Measurements from ENCODE around the gene MPHOSPH10.
"Not testable (repeated sequence)": the region's sequence is repeated elsewhere in the genome, so short reads cannot be mapped to it uniquely, and the experiment has no call there.

MPHOSPH10 gene

GRCh38 chr2:71122387-71123298, 7.8 kb upstream of the MPHOSPH10 start:
- DNase-seq (ENCODE audit: low read depth, low spot score), result no peak

- DNase-seq (ENCODE audit: low read depth, low spot score), result no peak
These were observed 4.7 kb upstream of the MPHOSPH10 start for GRCh38 chr2:71125506-71126294.

GRCh38 chr2:71126957-71127356, 3.5 kb upstream of the MPHOSPH10 start:
- no peak for DNase-seq (ENCODE audit: low read depth, low spot score)

DNA sequence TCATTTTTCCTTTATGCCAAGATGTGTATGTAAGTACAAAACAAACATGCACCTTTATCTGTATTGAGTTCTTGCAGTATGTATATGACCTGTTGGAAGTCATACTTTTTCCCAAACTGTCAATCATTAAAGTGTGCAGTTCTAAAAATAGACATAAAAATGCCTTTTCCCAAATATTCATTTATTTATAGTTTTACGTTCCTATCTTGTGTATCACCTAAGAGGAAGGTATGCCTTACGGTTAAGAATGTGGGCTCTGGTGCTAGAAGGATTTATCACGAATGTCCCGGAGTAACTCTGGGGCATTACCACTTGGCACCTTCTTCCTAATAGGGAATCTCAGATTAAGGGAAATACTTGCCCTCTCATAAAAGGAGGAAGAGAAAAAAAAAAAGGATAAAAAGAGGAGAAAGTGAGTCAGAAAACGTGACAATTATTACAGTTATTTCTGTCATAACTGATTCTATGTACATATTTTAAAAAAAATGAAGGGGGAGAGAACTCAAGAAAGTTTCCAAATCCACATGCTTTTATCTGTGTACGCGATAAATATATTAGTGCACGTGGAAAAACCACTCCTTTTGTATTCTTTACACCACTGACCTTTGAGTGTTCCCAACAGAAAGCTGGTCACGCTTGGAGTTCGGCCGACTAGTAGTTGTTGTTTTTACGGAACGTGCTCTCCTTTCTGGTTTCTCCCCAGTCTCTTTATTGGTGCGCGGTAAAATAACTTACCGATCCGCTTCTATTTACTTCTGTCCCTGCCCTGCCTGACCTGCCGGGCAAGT, 1.1 kb upstream of the MPHOSPH10 start:
- no peak for DNase-seq (ENCODE audit: low read depth, low spot score)

GRCh38 chr2:71129902-71130151, 607 bp upstream of the MPHOSPH10 start:
- DNase-seq (ENCODE audit: low read depth, low spot score), result peak; percentile 41

DNA sequence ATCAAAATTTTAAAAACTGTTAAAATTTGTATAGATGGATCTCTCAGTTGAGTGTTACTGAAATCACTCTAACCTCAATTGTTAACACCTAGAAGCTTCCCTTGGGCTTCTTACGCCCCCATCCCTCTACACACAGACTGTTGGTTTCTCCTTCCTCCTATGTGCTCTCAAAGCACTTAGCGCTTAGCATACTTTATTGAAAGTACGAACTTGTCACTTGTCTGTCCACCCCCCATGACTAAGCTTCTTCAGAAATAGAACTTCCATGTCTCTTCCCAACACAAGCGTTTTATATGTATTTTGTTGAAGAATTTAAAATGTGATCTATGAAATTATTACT, 441 bp downstream of the MPHOSPH10 start:
- no peak for DNase-seq (ENCODE audit: low read depth, low spot score)

DNA sequence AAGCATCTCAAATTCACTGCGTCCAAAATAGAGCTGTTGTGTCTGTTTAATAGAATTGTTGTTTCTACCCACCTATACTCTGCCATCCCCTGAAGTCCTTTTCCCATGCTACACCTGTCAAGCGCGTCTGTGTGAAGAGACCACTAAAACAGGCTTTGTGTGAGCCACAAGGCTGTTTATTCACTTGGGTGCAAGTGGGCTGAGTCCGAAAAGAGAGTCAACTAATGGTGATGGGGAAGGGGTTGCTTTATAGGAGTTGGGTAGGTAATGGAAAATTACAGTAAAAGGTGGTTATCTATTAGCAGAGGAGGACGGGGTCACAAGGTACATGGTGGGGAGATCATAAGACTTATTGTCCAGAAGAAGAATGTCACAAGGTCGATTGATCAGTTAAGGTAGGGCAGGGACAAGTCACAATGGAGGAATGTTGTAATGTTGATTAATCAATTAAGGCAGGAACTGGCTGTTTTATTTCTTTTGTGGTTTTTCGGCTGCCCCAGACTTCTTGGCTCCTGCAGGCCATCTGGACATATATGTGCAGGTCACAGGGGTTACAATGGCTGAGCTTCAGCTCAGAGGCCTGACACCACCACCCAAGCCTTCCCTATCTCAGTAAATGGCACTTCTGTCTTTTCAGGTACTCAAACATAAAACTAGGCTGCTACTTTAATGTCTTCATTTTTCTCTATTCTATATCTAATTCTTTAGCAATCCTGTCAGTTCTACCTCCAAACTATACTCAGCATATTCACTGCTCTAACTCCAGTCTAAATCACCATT, 1.1 kb downstream of the MPHOSPH10 start:
- not testable (repeated sequence) for DNase-seq (ENCODE audit: low read depth, low spot score)

GRCh38 chr2:71133603-71134002, 3.2 kb downstream of the MPHOSPH10 start:
- no peak for DNase-seq (ENCODE audit: low read depth, low spot score)

DNA sequence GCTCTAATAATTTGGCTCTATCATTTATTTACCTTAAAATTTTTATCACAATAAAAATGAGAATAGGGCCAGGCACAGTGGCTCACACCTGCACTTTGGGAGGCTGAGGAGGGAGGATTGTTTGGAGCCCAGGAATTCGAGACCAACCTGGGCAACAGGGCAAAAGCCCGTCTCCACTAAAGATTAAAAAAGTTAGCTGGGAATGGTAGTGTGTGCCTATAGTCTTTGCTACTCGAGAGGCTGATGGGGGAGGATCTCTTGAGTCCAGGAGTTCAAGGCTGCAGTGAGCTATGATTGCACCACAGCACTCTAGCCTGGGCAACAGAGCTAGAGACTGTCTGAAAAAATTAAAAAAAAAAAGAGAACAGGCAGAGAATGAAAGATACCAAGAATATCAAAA, 5.7 kb downstream of the MPHOSPH10 start:
- no peak for DNase-seq (ENCODE audit: low read depth, low spot score)

DNA sequence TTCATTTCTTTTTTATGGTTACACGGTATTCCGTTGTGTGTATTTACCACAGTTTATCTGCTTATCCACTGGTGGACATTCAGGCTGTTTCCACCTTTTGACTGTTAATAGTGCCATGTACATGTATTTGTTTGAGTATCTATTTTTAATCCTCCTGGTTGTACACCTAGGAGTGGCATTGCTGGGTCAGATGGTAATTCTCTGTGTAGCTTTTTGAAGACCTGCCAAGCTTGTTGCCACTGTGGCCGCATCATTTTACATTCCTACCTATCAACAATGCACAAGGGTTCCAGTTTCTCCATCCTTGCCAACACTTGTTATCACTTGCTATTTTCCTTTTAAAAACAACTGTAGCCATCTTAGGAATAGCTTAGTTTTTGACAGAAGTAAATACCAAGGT, 13.3 kb downstream of the MPHOSPH10 start:
- no peak for DNase-seq (ENCODE audit: low read depth, low spot score)

DNA sequence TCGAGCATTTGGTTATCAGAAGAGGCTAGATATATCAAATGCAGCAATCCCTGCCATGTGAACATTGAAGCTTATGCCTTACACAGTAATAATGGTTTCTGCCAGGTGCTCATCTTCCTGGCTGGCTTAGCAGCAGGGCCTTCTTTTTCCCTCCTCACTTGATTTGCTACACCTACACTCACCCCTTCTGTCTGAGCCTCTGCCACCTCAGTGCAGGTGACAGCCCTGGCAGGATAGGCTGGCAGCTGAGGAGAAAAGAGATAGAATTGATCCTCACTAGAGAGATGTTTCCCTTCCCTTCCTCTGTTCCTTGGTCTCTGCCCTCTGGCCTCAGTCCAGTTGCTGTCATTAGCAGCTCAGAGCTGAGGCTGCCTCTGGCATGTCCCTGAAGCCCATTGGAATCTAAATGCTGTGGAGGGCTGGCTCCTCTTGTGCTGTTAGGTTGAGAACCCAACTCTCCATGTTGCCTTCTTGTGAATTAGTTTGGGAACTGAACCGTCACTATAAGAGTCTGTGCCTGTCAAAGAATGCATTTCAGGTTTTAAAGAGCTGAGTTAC, 18.2 kb downstream of the MPHOSPH10 start:
- no peak for DNase-seq (ENCODE audit: low read depth, low spot score)

- DNase-seq (ENCODE audit: low read depth, low spot score), result no peak
These were observed 19.8 kb downstream of the MPHOSPH10 start for GRCh38 chr2:71150082-71150816.

DNA sequence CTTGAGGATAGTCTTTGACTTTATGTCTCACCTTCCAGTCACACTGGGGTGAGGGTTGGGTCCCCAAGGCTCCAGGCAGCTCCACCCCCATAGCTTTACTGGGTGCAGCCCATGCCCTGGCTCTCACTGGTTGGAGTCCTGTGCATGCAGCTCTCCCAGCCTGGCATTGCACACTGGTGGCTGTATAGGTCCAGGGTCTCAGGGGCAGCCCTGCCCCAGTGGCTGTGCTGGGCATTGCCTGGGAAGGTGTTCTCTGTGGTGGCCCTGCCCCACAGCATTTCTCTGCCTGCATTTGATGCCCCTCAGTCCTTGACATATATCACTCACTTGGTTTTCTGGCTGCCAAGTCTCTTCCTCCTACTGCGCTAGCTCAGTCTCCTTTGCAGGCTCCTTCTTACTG, 21.2 kb downstream of the MPHOSPH10 start:
- DNase-seq (ENCODE audit: low read depth, low spot score), result no peak

DNA sequence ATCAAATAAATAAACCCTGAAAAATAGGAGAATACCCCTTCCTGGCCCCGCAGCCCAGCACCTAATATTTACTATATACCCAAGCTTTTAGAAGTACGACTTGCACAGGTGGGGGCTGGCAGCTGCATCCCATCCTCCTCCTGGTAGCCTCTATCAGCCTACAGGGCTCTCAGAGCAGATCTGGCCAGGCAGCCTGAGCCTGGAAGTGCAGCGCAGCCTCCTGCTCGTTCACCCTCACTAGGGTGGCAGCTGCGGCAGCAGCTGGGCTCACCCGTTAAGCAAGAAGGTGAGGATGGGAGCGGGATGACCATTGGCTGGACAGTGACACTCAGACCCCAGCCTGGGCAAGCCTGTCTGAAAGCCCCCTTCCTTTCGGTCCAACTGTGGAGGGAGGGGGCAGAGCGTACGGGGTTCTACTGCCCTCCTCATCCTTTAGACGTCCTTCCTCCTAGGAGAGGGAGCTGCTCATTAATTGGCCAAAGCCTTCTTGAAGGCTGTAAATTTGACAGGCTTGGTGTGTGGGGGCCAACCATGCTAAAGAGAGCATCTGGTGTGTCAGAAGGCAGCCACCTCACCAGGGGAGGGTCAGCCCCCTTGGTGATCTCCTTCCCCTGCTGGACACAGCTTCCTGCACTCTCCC, 23.3 kb downstream of the MPHOSPH10 start:
- DNase-seq (ENCODE audit: low read depth, low spot score), result no peak

GRCh38 chr2:71154279-71154678, 23.8 kb downstream of the MPHOSPH10 start:
- DNase-seq (ENCODE audit: low read depth, low spot score), result no peak

- no peak for DNase-seq (ENCODE audit: low read depth, low spot score)
These were observed 24.4 kb downstream of the MPHOSPH10 start for GRCh38 chr2:71154798-71155197.

- DNase-seq (ENCODE audit: low read depth, low spot score), result no peak
These were observed 25.4 kb downstream of the MPHOSPH10 start for GRCh38 chr2:71155846-71156245.

GRCh38 chr2:71156573-71156972, 26.1 kb downstream of the MPHOSPH10 start:
- no peak for DNase-seq (ENCODE audit: low read depth, low spot score)

DNA sequence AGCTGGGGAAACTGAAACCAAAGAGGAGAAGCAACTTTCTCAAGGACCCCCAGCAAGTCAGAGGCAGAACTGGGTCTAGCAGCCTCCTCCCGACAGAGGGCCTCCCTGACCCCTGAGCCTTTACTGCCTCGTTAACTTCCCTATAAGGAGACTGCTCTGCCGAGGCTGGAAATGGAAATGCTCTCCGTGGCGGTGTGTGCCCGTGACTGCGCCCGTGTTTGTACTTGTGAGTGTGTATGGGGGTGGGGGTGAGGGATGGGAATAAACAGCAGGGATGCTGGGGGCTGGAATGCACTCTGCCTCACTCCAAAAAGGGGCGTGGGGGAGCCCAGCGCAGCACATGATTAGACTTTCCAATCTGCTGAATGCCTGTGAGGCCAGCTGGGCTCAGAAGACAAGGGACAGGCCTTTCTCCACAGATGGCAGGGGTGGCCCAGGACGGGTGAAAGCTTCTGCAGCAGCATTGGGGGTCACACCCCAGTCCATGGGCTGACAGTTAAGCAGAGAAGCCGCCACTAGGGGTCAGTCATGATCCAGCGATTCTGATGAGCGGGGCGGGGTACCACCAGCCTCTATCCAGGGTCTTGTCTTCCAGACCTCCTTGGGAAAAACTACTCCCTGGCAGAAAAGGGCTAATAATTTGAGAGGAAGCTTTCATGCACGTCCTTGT, 26.8 kb downstream of the MPHOSPH10 start:
- no peak for DNase-seq (ENCODE audit: low read depth, low spot score)

GRCh38 chr2:71166812-71167211, 36.4 kb downstream of the MPHOSPH10 start:
- DNase-seq (ENCODE audit: low read depth, low spot score), result no peak
